Heart left ventricle (tissue), 16 donors: ENCODE results near the gene CAPN10. TPM values are rescaled to one million over a fixed set of nuclear protein-coding genes. Genes with fewer than 3 reads are reported as not detected.

ENCODE experiments used
- ATAC-seq, 4 donors: fragments of 200-7000 bp; cut with Tn5 transposase; one replicate each; pipeline ENCODE4 v1.9.1; 2020 to 2022; ENCODE audit warnings: moderate library complexity in 4 of 4, mild to moderate bottlenecking in 3 of 4, moderate number of reproducible peaks in 1 of 4
- DNase-seq, 5 donors: peaks; one replicate each; pipeline ENCODE4 v3.0.0-alpha.2; 2020
- H3K27ac ChIP-seq, 12 donors: fragments of 200-600 bp; sonication (generic) in 4 of 12; one replicate each; pipeline versions ENCODE4 v1.5.0 to v1.8.0; 2016 to 2022; ENCODE audit warnings: mild to moderate bottlenecking in 2 of 12
- H3K27me3 ChIP-seq, 9 donors: fragments of 200-600 bp; sonication (generic) in 2 of 9; one replicate each; pipeline versions ENCODE4 v1.5.1 to v1.8.0; 2016 to 2022; ENCODE audit warnings: mild to moderate bottlenecking in 3 of 9
- H3K36me3 ChIP-seq, 9 donors: fragments of 200-600 bp; sonication (generic) in 2 of 9; one replicate each; pipeline versions ENCODE4 v1.5.0 to v1.8.0; 2018 to 2022; ENCODE audit warnings: mild to moderate bottlenecking in 2 of 9
- H3K4me1 ChIP-seq, 12 donors: fragments of 200-600 bp; sonication (generic) in 4 of 12; one replicate each; pipeline versions ENCODE4 v1.5.0 to v1.8.0; 2016 to 2022; ENCODE audit warnings: mild to moderate bottlenecking in 3 of 12
- H3K4me3 ChIP-seq, 12 donors: fragments of 200-600 bp; sonication (generic) in 4 of 12; one replicate each; pipeline versions ENCODE4 v1.5.0 to v1.8.0; 2017 to 2022; ENCODE audit warnings: mild to moderate bottlenecking in 9 of 12, moderate library complexity in 4 of 12
- H3K9me3 ChIP-seq, 12 donors: fragments of 200-600 bp; sonication (generic) in 4 of 12; one replicate each; pipeline versions ENCODE4 v1.5.0 to v1.8.0; 2016 to 2022; ENCODE audit warnings: mild to moderate bottlenecking in 1 of 12
- POLR2A ChIP-seq, 2 donors: fragments of 450-650 bp; IDR thresholded peaks; one replicate each; pipeline ENCODE4 v1.6.1; 2017; ENCODE audit warnings: antibody characterized with exemption in 2 of 2, mild to moderate bottlenecking in 2 of 2, moderate library complexity in 2 of 2
- WGBS, 4 donors: extraction: QIAGEN DNeasy Blood & Tissue Kit in 2 of 4; methylation state at CpG; one replicate each; pipeline versions ENCODE4 v1.1.5 to v1.1.7; 2013 to 2018; 5-methylcytosine and 5-hydroxymethylcytosine counted together
- intact Hi-C, 10 donors: fragments of 100-400 bp; cut with DNase I; formaldehyde crosslinking; loops; one replicate each; pipeline versions ENCODE4 v1.11.1 to v1.14.2; 2022
- polyA plus RNA-seq, 2 donors: library from polyadenylated mRNA; stranded (reverse); fragments of 200-250 nt; gene quantifications; one replicate each; pipeline ENCODE4 v1.2.3, GENCODE V29; 2013
- total RNA-seq, 9 donors: library from RNA; depleted of rRNA in 2 of 9; stranded (reverse); fragments of >200 nt in 2 of 9; fragmentation: NEBNext Ultra II Directional in 3 of 9; extraction: Animal tissue kit (Norgen Biotek cat#: 25700) in 3 of 9; gene quantifications; one replicate each; pipeline versions ENCODE4 v1.1.0 to v1.2.4, GENCODE V29; 2016 to 2023
- TF ChIP-seq, protein P1 (sequence below), 12 donors: fragments of 200-600 bp; sonication (generic) in 4 of 12; IDR thresholded peaks; one replicate each; pipeline versions ENCODE4 v1.5.0 to v1.8.0; 2018 to 2022; ENCODE audit warnings: antibody characterized with exemption in 12 of 12, mild to moderate bottlenecking in 5 of 12
- donor health status: ischemic (EF 13 %, LVEDD 7.1; RV severe dilation, severe dysfunction).
- donor health status: healthy with polysubstance abuse.
- donor health status: DM: no; HTN: yes; CAD: no.
- donor health status: DM: no; HTN: no; CAD: no.
- donor health status: ischemic (EF 25% LVEDD 6.9; RV normal size, moderate dysfunction).
- donor health status: ischemic (EF 25% LVEDD 5.7; RV mildly dilated, moderate dysfunction).
- donor health status: healthy.
- donor health status: DM: yes; HTN: yes; CAD: no.
- donor health status: ischemic (EF 35%, LVEDD 5.7; RV mildly dilated, moderate dysfunction).
- donor health status: nonischemic (EF 11% LVEDD 7.7; RV severe dilation, severe dysfunction).
- donor health status: DM: yes; HTN: yes; CAD: no.
- donor health status: PGD.
- donor health status: ischemic (EF 29% LVEDD 5.4; RV normal size, mild dysfunction).
- donor health status: nonischemic (EF 23%, LVEDD 6.1; RV moderate dilation, normal function).

CAPN10 gene
- total and polyA plus RNA-seq, 11 donors, result 14.9 to 39.7 (median 21.9) TPM

- Histone ChIP-seq H3K36me3 (peaks cover 0 to 63% (median 38%) of the 10 kb centered on the region in 9 donors), H3K4me3 (no peak overlapping the region), H3K27me3 (no peaks in the 10 kb centered on the region), H3K9me3 (no peaks in the 10 kb centered on the region), H3K4me1 (peaks cover 3 to 28% (median 20%) of the 10 kb centered on the region in 12 donors), H3K27ac (no peak overlapping the region)
- no peak for ATAC-seq
- intact Hi-C loops, result no loop called here
- 83 to 93% (median 90%) methylated on average over 14 to 20 of the region's 20 CpGs for WGBS, 4 donors
- no peak for TF ChIP-seq POLR2A (IDR thresholded peaks at IDR 0.05)
- TF ChIP-seq, protein P1, sequence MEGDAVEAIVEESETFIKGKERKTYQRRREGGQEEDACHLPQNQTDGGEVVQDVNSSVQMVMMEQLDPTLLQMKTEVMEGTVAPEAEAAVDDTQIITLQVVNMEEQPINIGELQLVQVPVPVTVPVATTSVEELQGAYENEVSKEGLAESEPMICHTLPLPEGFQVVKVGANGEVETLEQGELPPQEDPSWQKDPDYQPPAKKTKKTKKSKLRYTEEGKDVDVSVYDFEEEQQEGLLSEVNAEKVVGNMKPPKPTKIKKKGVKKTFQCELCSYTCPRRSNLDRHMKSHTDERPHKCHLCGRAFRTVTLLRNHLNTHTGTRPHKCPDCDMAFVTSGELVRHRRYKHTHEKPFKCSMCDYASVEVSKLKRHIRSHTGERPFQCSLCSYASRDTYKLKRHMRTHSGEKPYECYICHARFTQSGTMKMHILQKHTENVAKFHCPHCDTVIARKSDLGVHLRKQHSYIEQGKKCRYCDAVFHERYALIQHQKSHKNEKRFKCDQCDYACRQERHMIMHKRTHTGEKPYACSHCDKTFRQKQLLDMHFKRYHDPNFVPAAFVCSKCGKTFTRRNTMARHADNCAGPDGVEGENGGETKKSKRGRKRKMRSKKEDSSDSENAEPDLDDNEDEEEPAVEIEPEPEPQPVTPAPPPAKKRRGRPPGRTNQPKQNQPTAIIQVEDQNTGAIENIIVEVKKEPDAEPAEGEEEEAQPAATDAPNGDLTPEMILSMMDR (IDR thresholded peaks at IDR 0.05), result no peak
- DNase-seq, result peak in 2 of 5 donors; percentile 21 to 44
Observed at GRCh38 chr2:240573071-240573515, 13.4 kb upstream of the CAPN10 start.

GRCh38 chr2:240573516-240574385, 12.8 kb upstream of the CAPN10 start:
- H3K4me3 ChIP-seq, result no peak overlapping the region
- ATAC-seq (no peak), DNase-seq (peak in 1 of 5 donors; percentile 60)
- H3K27me3 ChIP-seq, result no peaks in the 10 kb centered on the region
- no peaks in the 10 kb centered on the region for H3K9me3 ChIP-seq
- H3K36me3 ChIP-seq, result peaks cover 0 to 68% (median 39%) of the 10 kb centered on the region in 9 donors
- H3K4me1 ChIP-seq, result peaks cover 3 to 33% (median 22%) of the 10 kb centered on the region in 12 donors
- intact Hi-C loops, result no loop called here
- no peak overlapping the region for H3K27ac ChIP-seq
- TF ChIP-seq, protein P1 (IDR thresholded peaks at IDR 0.05), result no peak
- no peak for TF ChIP-seq POLR2A (IDR thresholded peaks at IDR 0.05)
- 88 to 91% (median 90%) methylated on average over 22 to 37 of the region's 37 CpGs for WGBS, 4 donors

GRCh38 chr2:240574386-240575100, 12.0 kb upstream of the CAPN10 start:
- Histone ChIP-seq H3K4me1 (peaks cover 3 to 36% (median 20%) of the 10 kb centered on the region in 12 donors), H3K27ac (no peak overlapping the region), H3K9me3 (no peaks in the 10 kb centered on the region), H3K36me3 (peaks cover 0 to 68% (median 39%) of the 10 kb centered on the region in 9 donors), H3K4me3 (no peak overlapping the region), H3K27me3 (no peaks in the 10 kb centered on the region)
- DNase-seq (peak in 3 of 5 donors; percentile 20 to 52 (median 28)), ATAC-seq (no peak)
- TF ChIP-seq, protein P1 (IDR thresholded peaks at IDR 0.05), result no peak
- no peak for TF ChIP-seq POLR2A (IDR thresholded peaks at IDR 0.05)
- intact Hi-C loops, result no loop called here
- WGBS, 4 donors, result 87 to 92% (median 89%) methylated on average over 14 to 21 of the region's 21 CpGs
